ENCODE results near the gene FCN2. TPM values are rescaled to one million over a fixed set of nuclear protein-coding genes. Genes with fewer than 3 reads are reported as not detected.

Gene FCN2
- total RNA-seq, 1 experiment from 2014 or later = not detected

- ATAC-seq (no peak), DNase-seq (ENCODE audit: low read depth, low spot score) (no peak)
- Histone ChIP-seq H3K27me3 (ENCODE audit: insufficient read depth, low read length) (no peaks in the 10 kb centered on the region), H4K20me1 (ENCODE audit: insufficient read depth) (no peaks in the 10 kb centered on the region), H3K4me2 (ENCODE audit: low read length) (no peak overlapping the region), H3K27ac (ENCODE audit: low read depth, low read length) (no peak overlapping the region), H3K9me2 (ENCODE audit: insufficient read depth) (no peaks in the 10 kb centered on the region), H3K9ac (ENCODE audit: low read length) (no peak overlapping the region), H2AFZ (ENCODE audit: low read depth, low read length, poor library complexity, severe bottlenecking) (no peak overlapping the region), H3K4me1 (ENCODE audit: control insufficient read depth in 1 of 2, insufficient read depth in 2 of 2, low read length in 2 of 2) (no peaks in the 10 kb centered on the region), H3K79me2 (ENCODE audit: insufficient read depth, low read length) (no peaks in the 10 kb centered on the region), H3K4me3 (replicated peaks in 1 of 2; ENCODE audit: low read depth in 1 of 2, low read length in 2 of 2) (no peak overlapping the region), H3K9me3 (ENCODE audit: control insufficient read depth in 1 of 2, insufficient read depth in 1 of 2, low read depth in 1 of 2, low read length in 2 of 2) (no peaks in the 10 kb centered on the region), H3K36me3 (ENCODE audit: control insufficient read depth in 1 of 2, insufficient read depth in 2 of 2, low read length in 2 of 2) (no peaks in the 10 kb centered on the region)
- POLR2A ChIA-PET = no interaction called here
- BruUV-seq (replicated peaks) = no TSS peak
- TF ChIP-seq FOSL1 (IDR thresholded peaks at IDR 0.05; ENCODE audit: low read depth) (no peak), JUND (IDR thresholded peaks at IDR 0.05) (no peak), SIN3A (IDR thresholded peaks at IDR 0.05; ENCODE audit: low read depth) (no peak), CEBPB (IDR thresholded peaks at IDR 0.05; ENCODE audit: low read depth) (no peak), TCF7L2 (IDR thresholded peaks at IDR 0.05; ENCODE audit: borderline replicate concordance, extremely low read depth, insufficient read depth, insufficient read length) (no peak), MAX (IDR thresholded peaks at IDR 0.05) (no peak), POLR2AphosphoS5 (IDR thresholded peaks at IDR 0.05; ENCODE audit: low read depth, low read length) (no peak), ZFX (IDR thresholded peaks at IDR 0.05) (no peak), YY1 (IDR thresholded peaks at IDR 0.05; ENCODE audit: extremely low read depth, insufficient replicate concordance, low read depth, low read length) (no peak), ELF1 (IDR thresholded peaks at IDR 0.05; ENCODE audit: borderline replicate concordance, low read depth) (no peak), EZH2 (IDR thresholded peaks at IDR 0.05) (no peak)
- TF ChIP-seq, protein P1, sequence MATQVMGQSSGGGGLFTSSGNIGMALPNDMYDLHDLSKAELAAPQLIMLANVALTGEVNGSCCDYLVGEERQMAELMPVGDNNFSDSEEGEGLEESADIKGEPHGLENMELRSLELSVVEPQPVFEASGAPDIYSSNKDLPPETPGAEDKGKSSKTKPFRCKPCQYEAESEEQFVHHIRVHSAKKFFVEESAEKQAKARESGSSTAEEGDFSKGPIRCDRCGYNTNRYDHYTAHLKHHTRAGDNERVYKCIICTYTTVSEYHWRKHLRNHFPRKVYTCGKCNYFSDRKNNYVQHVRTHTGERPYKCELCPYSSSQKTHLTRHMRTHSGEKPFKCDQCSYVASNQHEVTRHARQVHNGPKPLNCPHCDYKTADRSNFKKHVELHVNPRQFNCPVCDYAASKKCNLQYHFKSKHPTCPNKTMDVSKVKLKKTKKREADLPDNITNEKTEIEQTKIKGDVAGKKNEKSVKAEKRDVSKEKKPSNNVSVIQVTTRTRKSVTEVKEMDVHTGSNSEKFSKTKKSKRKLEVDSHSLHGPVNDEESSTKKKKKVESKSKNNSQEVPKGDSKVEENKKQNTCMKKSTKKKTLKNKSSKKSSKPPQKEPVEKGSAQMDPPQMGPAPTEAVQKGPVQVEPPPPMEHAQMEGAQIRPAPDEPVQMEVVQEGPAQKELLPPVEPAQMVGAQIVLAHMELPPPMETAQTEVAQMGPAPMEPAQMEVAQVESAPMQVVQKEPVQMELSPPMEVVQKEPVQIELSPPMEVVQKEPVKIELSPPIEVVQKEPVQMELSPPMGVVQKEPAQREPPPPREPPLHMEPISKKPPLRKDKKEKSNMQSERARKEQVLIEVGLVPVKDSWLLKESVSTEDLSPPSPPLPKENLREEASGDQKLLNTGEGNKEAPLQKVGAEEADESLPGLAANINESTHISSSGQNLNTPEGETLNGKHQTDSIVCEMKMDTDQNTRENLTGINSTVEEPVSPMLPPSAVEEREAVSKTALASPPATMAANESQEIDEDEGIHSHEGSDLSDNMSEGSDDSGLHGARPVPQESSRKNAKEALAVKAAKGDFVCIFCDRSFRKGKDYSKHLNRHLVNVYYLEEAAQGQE (IDR thresholded peaks at IDR 0.05; ENCODE audit: low read depth) = no peak
- CTCF ChIA-PET = no interaction called here
- intact Hi-C loops (cut with micrococcal nuclease) = no loop called here
- RAD21 ChIA-PET (ENCODE audit: low non-redundant PET in 1 of 2, low total read pairs in 2 of 2, uncharacterized antibody in 2 of 2, unreplicated experiment in 2 of 2) = no interaction called here
These were observed 15.8 kb upstream of the FCN2 start for GRCh38 chr9:134864821-134865190.
